ENCODE data around the gene BMAL2. TPM values are rescaled to one million over a fixed set of nuclear protein-coding genes. Genes with fewer than 3 reads are reported as not detected.
A peak's percentile ranks its signal among the peaks of the same experiment; 100 is the strongest.

BMAL2 gene
- total and polyA plus RNA-seq, 7 donors = 2.4 to 6.2 (median 4.2) TPM

DNA sequence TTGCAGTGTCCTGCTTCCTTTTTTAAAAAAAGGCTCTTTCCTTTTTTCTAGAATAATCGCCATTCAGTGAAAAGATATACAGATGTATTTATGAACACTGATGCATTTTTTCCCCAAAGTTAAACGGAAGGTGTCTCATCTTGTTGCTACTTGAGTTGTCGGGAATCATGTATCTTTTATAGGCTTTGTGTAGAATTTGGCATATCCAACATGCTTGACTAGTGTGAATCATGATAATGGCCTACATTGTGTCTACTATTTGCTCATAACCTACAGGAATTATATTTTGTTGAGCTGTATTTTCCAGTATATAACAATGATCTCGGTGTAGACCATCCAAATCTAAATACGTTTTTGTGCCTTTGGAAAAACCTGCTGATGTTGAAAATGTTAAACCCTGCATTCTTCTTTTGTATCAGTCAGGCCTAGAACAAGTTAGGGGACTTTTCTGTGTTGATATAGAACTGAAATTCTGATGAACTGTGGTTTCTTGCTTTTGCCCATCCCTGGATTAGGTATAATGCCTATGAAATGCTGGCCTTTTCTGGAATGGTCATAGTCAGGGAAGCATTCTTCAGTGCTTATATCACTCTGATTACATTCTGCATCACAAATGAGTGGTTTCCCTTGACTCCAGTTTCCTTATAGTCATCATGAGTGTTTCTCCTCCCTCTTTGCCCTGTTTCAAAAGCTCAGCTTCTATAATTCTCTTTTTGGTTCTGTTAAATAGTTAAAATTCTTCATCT, 10.8 kb downstream of the BMAL2 start:
- TF ChIP-seq EP300 (IDR thresholded peaks at IDR 0.05) = no peak
- TF ChIP-seq, protein P1, sequence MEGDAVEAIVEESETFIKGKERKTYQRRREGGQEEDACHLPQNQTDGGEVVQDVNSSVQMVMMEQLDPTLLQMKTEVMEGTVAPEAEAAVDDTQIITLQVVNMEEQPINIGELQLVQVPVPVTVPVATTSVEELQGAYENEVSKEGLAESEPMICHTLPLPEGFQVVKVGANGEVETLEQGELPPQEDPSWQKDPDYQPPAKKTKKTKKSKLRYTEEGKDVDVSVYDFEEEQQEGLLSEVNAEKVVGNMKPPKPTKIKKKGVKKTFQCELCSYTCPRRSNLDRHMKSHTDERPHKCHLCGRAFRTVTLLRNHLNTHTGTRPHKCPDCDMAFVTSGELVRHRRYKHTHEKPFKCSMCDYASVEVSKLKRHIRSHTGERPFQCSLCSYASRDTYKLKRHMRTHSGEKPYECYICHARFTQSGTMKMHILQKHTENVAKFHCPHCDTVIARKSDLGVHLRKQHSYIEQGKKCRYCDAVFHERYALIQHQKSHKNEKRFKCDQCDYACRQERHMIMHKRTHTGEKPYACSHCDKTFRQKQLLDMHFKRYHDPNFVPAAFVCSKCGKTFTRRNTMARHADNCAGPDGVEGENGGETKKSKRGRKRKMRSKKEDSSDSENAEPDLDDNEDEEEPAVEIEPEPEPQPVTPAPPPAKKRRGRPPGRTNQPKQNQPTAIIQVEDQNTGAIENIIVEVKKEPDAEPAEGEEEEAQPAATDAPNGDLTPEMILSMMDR (IDR thresholded peaks at IDR 0.05) = no peak
- TF ChIP-seq POLR2A (IDR thresholded peaks at IDR 0.05) = no peak
- no peak for TF ChIP-seq POLR2AphosphoS5 (IDR thresholded peaks at IDR 0.05)

DNA sequence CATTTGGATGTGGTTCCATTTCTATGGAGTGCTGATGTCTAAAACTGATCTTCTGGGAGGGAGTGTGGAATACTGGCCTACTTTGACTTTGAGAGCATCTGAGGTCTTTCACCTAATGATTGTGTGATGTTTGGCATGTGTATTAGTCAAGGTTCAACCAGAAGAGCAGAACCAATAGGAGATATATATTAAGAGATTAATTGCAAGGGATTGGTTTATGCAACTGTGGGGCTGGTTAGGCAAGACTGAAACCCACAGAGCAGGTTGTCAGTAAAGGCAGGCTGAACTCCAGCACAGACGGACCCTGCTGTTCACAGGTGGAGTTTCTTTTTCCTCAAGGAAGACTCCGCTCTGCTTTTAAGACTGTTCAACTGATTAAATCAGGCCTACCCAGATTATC, 11.6 kb downstream of the BMAL2 start:
- peak overlapping the region in 1 of 4 donors; percentile 6 for H3K27ac ChIP-seq
- no peak for DNase-seq
- no peaks in the 10 kb centered on the region for H3K36me3 ChIP-seq
- no peaks in the 10 kb centered on the region for H3K27me3 ChIP-seq
- WGBS, 2 donors = 71 to 75% methylated on average over 2 of the region's 2 CpGs
- H3K9me3 ChIP-seq = no peaks in the 10 kb centered on the region
- H3K4me1 ChIP-seq = peaks cover 0 to 9% (median 0%) of the 10 kb centered on the region in 4 donors
- intact Hi-C loops (cut with DNase I) = no loop called here
- TF ChIP-seq POLR2A (IDR thresholded peaks at IDR 0.05) (no peak), EP300 (IDR thresholded peaks at IDR 0.05) (no peak), POLR2AphosphoS5 (IDR thresholded peaks at IDR 0.05) (no peak)
- H3K4me3 ChIP-seq = no peak overlapping the region

More for the DNA sequence above, 10.8 kb downstream of the BMAL2 start:
- Histone ChIP-seq H3K36me3 (no peaks in the 10 kb centered on the region), H3K9me3 (no peaks in the 10 kb centered on the region), H3K27me3 (no peaks in the 10 kb centered on the region), H3K4me1 (peaks cover 0 to 9% (median 0%) of the 10 kb centered on the region in 4 donors), H3K4me3 (no peak overlapping the region), H3K27ac (peak overlapping the region in 1 of 4 donors; percentile 6)
- intact Hi-C loops (cut with DNase I) = no loop called here
- DNase-seq = no peak
- 88 to 89% methylated on average over 5 of the region's 5 CpGs for WGBS, 2 donors

DNA sequence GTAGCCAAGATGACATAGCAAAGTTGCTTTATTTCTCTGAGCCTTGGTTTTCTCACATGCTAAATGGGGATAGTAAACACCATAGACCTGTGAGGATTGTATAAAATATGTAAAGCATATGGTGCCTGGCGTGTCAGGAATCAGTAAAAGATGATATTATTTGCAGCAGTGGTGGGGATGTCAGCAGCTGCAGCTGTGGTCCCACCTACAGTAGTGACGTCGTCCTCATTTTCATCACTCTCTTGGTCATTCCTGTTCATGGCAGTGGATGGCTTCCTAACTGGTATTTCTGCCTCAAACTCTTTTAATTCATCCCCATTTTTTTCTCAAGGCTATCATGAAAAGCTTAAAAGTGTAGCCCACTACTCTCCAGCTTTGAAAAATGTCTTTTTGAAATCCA, 12.1 kb downstream of the BMAL2 start:
- no peak for TF ChIP-seq POLR2A (IDR thresholded peaks at IDR 0.05)

DNA sequence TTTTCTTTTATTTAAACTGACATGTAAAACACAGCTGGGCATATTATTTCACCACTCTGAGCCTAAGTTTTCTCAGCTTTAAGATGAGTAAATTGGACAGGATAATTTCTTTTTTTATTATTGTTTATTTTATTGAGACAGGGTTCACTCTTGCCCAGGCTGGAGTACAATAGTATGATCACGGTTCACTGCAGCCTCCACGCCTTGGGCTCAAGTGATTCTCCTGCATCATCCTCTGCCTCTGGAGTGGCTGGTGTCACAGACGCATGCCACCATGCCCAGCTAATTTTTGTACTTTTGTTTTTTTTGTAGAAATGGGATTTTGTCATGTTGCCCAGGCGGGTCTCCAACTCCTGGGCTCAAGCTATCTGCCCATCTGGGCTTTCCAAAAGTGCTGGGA, 12.7 kb downstream of the BMAL2 start:
- H3K36me3 ChIP-seq = no peaks in the 10 kb centered on the region
- peaks cover 0 to 9% (median 0%) of the 10 kb centered on the region in 4 donors for H3K4me1 ChIP-seq
- H3K4me3 ChIP-seq = no peak overlapping the region
- WGBS, 2 donors = 73 to 86% methylated on average over 4 of the region's 4 CpGs
- no peaks in the 10 kb centered on the region for H3K9me3 ChIP-seq
- DNase-seq = no peak
- H3K27me3 ChIP-seq = no peaks in the 10 kb centered on the region
- intact Hi-C loops (cut with DNase I) = no loop called here
- H3K27ac ChIP-seq = no peak overlapping the region
- TF ChIP-seq EP300 (IDR thresholded peaks at IDR 0.05) = no peak
- no peak for TF ChIP-seq POLR2AphosphoS5 (IDR thresholded peaks at IDR 0.05)
- no peak for TF ChIP-seq POLR2A (IDR thresholded peaks at IDR 0.05)
- TF ChIP-seq, protein P1 (IDR thresholded peaks at IDR 0.05) = no peak

More for the DNA sequence above, 12.1 kb downstream of the BMAL2 start:
- Histone ChIP-seq H3K27ac (no peak overlapping the region), H3K4me3 (no peak overlapping the region), H3K27me3 (no peaks in the 10 kb centered on the region), H3K9me3 (no peaks in the 10 kb centered on the region), H3K36me3 (no peaks in the 10 kb centered on the region), H3K4me1 (peaks cover 0 to 9% (median 0%) of the 10 kb centered on the region in 4 donors)
- intact Hi-C loops (cut with DNase I) = no loop called here
- no peak for DNase-seq
- WGBS, 2 donors = 67 to 73% methylated on average over 3 of the region's 3 CpGs

DNA sequence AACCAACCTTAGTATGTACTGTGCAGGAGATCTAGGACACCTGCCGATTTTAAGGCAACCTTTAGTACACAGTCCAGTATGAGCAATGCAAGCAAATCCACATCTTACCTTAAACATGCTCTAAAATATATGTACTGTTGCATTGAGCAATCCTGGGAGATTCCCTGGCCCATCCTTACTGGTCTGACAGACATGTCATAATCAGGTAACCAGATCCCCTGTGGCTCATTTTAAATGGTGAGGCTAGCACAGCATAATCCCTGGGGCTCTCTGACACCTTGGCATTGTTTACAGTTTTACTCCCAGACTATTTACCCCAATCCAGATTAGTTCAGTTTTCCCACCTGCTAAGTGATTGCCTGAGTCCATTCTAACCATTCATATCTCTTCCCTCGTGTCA, 15.1 kb downstream of the BMAL2 start:
- Histone ChIP-seq H3K9me3 (no peaks in the 10 kb centered on the region), H3K4me3 (no peak overlapping the region), H3K36me3 (no peaks in the 10 kb centered on the region), H3K4me1 (peaks cover 0 to under 1% (median 0%) of the 10 kb centered on the region in 4 donors), H3K27me3 (no peaks in the 10 kb centered on the region), H3K27ac (no peak overlapping the region)
- 54 to 66% methylated on average over 2 of the region's 2 CpGs for WGBS, 2 donors
- no peak for DNase-seq
- intact Hi-C loops (cut with DNase I) = no loop called here
- TF ChIP-seq, protein P1 (IDR thresholded peaks at IDR 0.05) = no peak
- TF ChIP-seq POLR2AphosphoS5 (IDR thresholded peaks at IDR 0.05) (no peak), EP300 (IDR thresholded peaks at IDR 0.05) (no peak), POLR2A (IDR thresholded peaks at IDR 0.05) (no peak)

Measured in sigmoid colon (tissue), 7 donors.